SIG-M5 treated with dmso at 0.1 percent for 504 hours (cell line): ENCODE measurements around the gene PURA.

ENCODE experiments used
- DNase-seq: peaks from one replicate; lab custom pipeline; 2025; ENCODE audit not compliant: unreplicated experiment; lab: John Stamatoyannopoulos, UW

Gene PURA

GRCh38 chr5:140109759-140110645 is 3.9 kb upstream of the PURA start:
- DNase-seq: no peak

GRCh38 chr5:140110646-140110957 is 3.3 kb upstream of the PURA start:
- DNase-seq: no peak

- peak; percentile 62 for DNase-seq
Observed at GRCh38 chr5:140111011-140111858, 2.7 kb upstream of the PURA start.

- DNase-seq: peak; percentile 43
Observed at GRCh38 chr5:140111859-140112551, 1.9 kb upstream of the PURA start.

- no peak for DNase-seq
Observed at GRCh38 chr5:140112685-140113179, 1.2 kb upstream of the PURA start.

GRCh38 chr5:140113180-140113698 is 670 bp upstream of the PURA start:
- DNase-seq: no peak

GRCh38 chr5:140114341-140115185 is 654 bp downstream of the PURA start:
- peak; percentile 67 for DNase-seq

GRCh38 chr5:140115186-140115500 is 1.2 kb downstream of the PURA start:
- DNase-seq: no peak

- no peak for DNase-seq
Observed at GRCh38 chr5:140116716-140117115, 2.8 kb downstream of the PURA start.

- DNase-seq: no peak
Observed at GRCh38 chr5:140117523-140117922, 3.6 kb downstream of the PURA start.

GRCh38 chr5:140118302-140118936 is 4.5 kb downstream of the PURA start:
- DNase-seq: peak; percentile 15

- DNase-seq: no peak
Observed at GRCh38 chr5:140125637-140126036, 11.7 kb downstream of the PURA start, which contains the start of gene IGIP. IGIP (plus strand) TSS chr5:140125937; CDS start chr5:140128477, 2,540 bp downstream.

GRCh38 chr5:140126315-140127012 is 12.6 kb downstream of the PURA start:
- no peak for DNase-seq

- no peak for DNase-seq
Observed at GRCh38 chr5:140128376-140128775, 14.5 kb downstream of the PURA start.

GRCh38 chr5:140130949-140131733 is 17.2 kb downstream of the PURA start:
- no peak for DNase-seq

GRCh38 chr5:140131967-140132409 is 18.1 kb downstream of the PURA start:
- DNase-seq: peak; percentile 87

- no peak for DNase-seq
Observed at GRCh38 chr5:140133514-140134167, 19.7 kb downstream of the PURA start.
